GM23338 (cell line): ENCODE measurements around the gene SH3PXD2B. TPM values are rescaled to one million over a fixed set of nuclear protein-coding genes. Genes with fewer than 3 reads are reported as not detected.

ENCODE experiments used
- ATAC-seq: fragments of 200-7000 bp; cut with Tn5 transposase; 3 replicates; pipeline ENCODE4 v1.9.1; 2020
- DNase-seq: peaks from one replicate; pipeline ENCODE4 v3.0.0-alpha.2; 2015; ENCODE audit warnings: low spot score
- H2AFZ ChIP-seq: fragments of 200-600 bp; sonication (generic); 2 replicates; pipeline ENCODE4 v1.8.0; 2016; ENCODE audit warnings: antibody characterized with exemption, mild to moderate bottlenecking, moderate library complexity
- H3F3A ChIP-seq: fragments of 200-600 bp; sonication (generic); replicated peaks from 2 replicates; pipeline ENCODE4 v1.8.0; 2017; ENCODE audit warnings: antibody characterized with exemption, mixed run types, low read depth
- H3K27ac ChIP-seq: fragments of 200-600 bp; sonication (generic); 2 replicates; pipeline ENCODE4 v1.6.1; 2016; ENCODE audit warnings: low read depth
- H3K27me3 ChIP-seq: fragments of 200-600 bp; sonication (generic); 2 replicates; pipeline ENCODE4 v1.8.0; 2016; ENCODE audit warnings: mild to moderate bottlenecking, mixed run types, moderate library complexity; ENCODE audit not compliant: insufficient read depth
- H3K36me3 ChIP-seq: fragments of 200-600 bp; sonication (generic); 2 replicates; pipeline ENCODE4 v1.8.0; 2016; ENCODE audit warnings: mild to moderate bottlenecking; ENCODE audit not compliant: insufficient read depth
- H3K4me1 ChIP-seq: fragments of 200-600 bp; sonication (generic); 2 replicates; pipeline ENCODE4 v1.8.0; 2016; ENCODE audit warnings: mild to moderate bottlenecking, moderate library complexity; ENCODE audit not compliant: insufficient read depth
- H3K4me2 ChIP-seq: fragments of 200-600 bp; sonication (generic); 2 replicates; pipeline ENCODE4 v1.7.1; 2017; ENCODE audit warnings: mixed run types
- H3K4me3 ChIP-seq: fragments of 200-600 bp; sonication (generic); 2 replicates; pipeline ENCODE4 v1.6.1; 2016; ENCODE audit warnings: mixed run types
- H3K79me2 ChIP-seq: fragments of 200-600 bp; sonication (generic); replicated peaks from 2 replicates; pipeline ENCODE4 v1.8.0; 2017; ENCODE audit warnings: mild to moderate bottlenecking; ENCODE audit not compliant: insufficient read depth
- H3K9me2 ChIP-seq: fragments of 200-600 bp; sonication (generic); 2 replicates; pipeline ENCODE4 v1.8.0; 2017; ENCODE audit not compliant: insufficient read depth
- H4K20me1 ChIP-seq: fragments of 200-600 bp; sonication (generic); replicated peaks from 2 replicates; pipeline ENCODE4 v1.8.0; 2017; ENCODE audit warnings: mild to moderate bottlenecking; ENCODE audit not compliant: insufficient read depth
- H3K27ac Mint-ChIP-seq: 2 replicates; pipeline ENCODE4 v1.8.0; 2020; ENCODE audit warnings: inconsistent platforms, mild to moderate bottlenecking, moderate library complexity, mixed read lengths
- H3K27me3 Mint-ChIP-seq: 3 replicates; pipeline ENCODE4 v1.8.0; 2022; ENCODE audit warnings: low read depth, mild to moderate bottlenecking, moderate library complexity, mixed read lengths, inconsistent platforms; ENCODE audit not compliant: insufficient read depth, poor library complexity
- H3K36me3 Mint-ChIP-seq: 3 replicates; pipeline ENCODE4 v1.8.0; 2021; ENCODE audit warnings: low read depth, mild to moderate bottlenecking, inconsistent platforms, moderate library complexity, mixed read lengths
- H3K4me1 Mint-ChIP-seq: 3 replicates; pipeline ENCODE4 v1.8.0; 2020; ENCODE audit warnings: mild to moderate bottlenecking, inconsistent platforms, mixed read lengths
- H3K4me3 Mint-ChIP-seq: 3 replicates; pipeline ENCODE4 v1.8.0; 2021; ENCODE audit warnings: moderate library complexity, mild to moderate bottlenecking, inconsistent platforms, mixed read lengths
- H3K9me3 Mint-ChIP-seq: 3 replicates; pipeline ENCODE4 v1.8.0; 2020; ENCODE audit warnings: moderate library complexity, mild to moderate bottlenecking, inconsistent platforms, mixed read lengths
- CTCF ChIP-seq, 2 experiments: fragments of 200-600 bp in 1 of 2; sonication (generic) in 1 of 2; conservative IDR thresholded peaks; 2 replicates each; pipeline versions ENCODE4 v1.5.1 to v1.6.1; 2016 to 2017; ENCODE audit warnings: antibody characterized with exemption in 2 of 2, low read depth in 2 of 2, mild to moderate bottlenecking in 2 of 2, moderate library complexity in 1 of 2
- EZH2phosphoT487 ChIP-seq: fragments of 200-600 bp; sonication (generic); IDR thresholded peaks from one replicate; pipeline ENCODE4 v1.8.1; 2018; ENCODE audit warnings: antibody characterized with exemption; ENCODE audit not compliant: unreplicated experiment
- POLR2AphosphoS5 ChIP-seq: IDR thresholded peaks from 2 replicates; pipeline ENCODE4 v1.6.1; 2016; ENCODE audit warnings: antibody characterized with exemption, low read depth
- STAT1 ChIP-seq: IDR thresholded peaks from one replicate; pipeline ENCODE4 v1.6.1; 2016; ENCODE audit warnings: antibody characterized with exemption; ENCODE audit not compliant: unreplicated experiment
- ZNF331 ChIP-seq: fragments of 250-450 bp; sonication (Bioruptor Pico); IDR thresholded peaks from 2 replicates; pipeline ENCODE4 v1.5.0; 2020; ENCODE audit warnings: low read depth, mild to moderate bottlenecking, moderate library complexity
- ZNF462 ChIP-seq: fragments of 250-450 bp; sonication (Bioruptor Pico); IDR thresholded peaks from 2 replicates; pipeline ENCODE4 v1.5.0; 2020; ENCODE audit warnings: mild to moderate bottlenecking, moderate library complexity
- polyA plus RNA-seq: library from polyadenylated mRNA; unstranded; fragments of >200 nt; fragmentation: Nextera tagmentation; extraction: Ambion mirVana; gene quantifications from 2 replicates; pipeline ENCODE4 v1.2.1, GENCODE V29; 2016
- total RNA-seq: library from RNA; depleted of rRNA; stranded (reverse); fragments of >200 nt; shearing (Covaris generic); gene quantifications from 2 replicates; pipeline ENCODE4 v1.2.3, GENCODE V29; 2014

The SH3PXD2B gene
- total and polyA plus RNA-seq, 2 experiments from 2014 or later, result 40.2 to 52.5 TPM

- peaks cover 10% of the 10 kb centered on the region; the same call in 2 of the 3 replicates for H3K36me3 Mint-ChIP-seq
- Histone ChIP-seq H3K4me1 (peaks cover 34% of the 10 kb centered on the region), H3K36me3 (0 out of 2 replicates have a peak, but pooled peaks cover 7% of the 10 kb centered on the region), H3K9me2 (no peaks in the 10 kb centered on the region), H3F3A (peaks cover 10% of the 10 kb centered on the region; the same call in 1 of the 2 replicates), H3K4me2 (peak overlapping the region; percentile 100), H3K27me3 (no peaks in the 10 kb centered on the region), H3K79me2 (peaks cover 42% of the 10 kb centered on the region), H3K27ac (peak overlapping the region; percentile 75; the same call in 1 of the 2 replicates), H2AFZ (peak overlapping the region; percentile 11; the same call in 1 of the 2 replicates), H3K4me3 (peak overlapping the region; percentile 98), H4K20me1 (peaks cover 31% of the 10 kb centered on the region)
- H3K27me3 Mint-ChIP-seq, result peaks cover 20% of the 10 kb centered on the region
- H3K4me1 Mint-ChIP-seq, result peaks cover 55% of the 10 kb centered on the region
- no peak overlapping the region for H3K27ac Mint-ChIP-seq
- no peaks in the 10 kb centered on the region for H3K9me3 Mint-ChIP-seq
- H3K4me3 Mint-ChIP-seq, result peak overlapping the region; percentile 89
- DNase-seq (peak; percentile 74), ATAC-seq (peak; percentile 16)
- TF ChIP-seq POLR2AphosphoS5 (no peak), ZNF462 (no peak), STAT1 (no peak)
Measured at GRCh38 chr5:172453986-172454357, 353 bp downstream of the SH3PXD2B start.

GRCh38 chr5:172453206-172453985, 929 bp downstream of the SH3PXD2B start:
- H3K4me1 ChIP-seq, result peaks cover 34% of the 10 kb centered on the region
- Mint-ChIP-seq H3K4me3 (peak overlapping the region; percentile 89), H3K27ac (peak overlapping the region; percentile 89), H3K9me3 (no peaks in the 10 kb centered on the region), H3K4me1 (peaks cover 60% of the 10 kb centered on the region), H3K36me3 (peaks cover 10% of the 10 kb centered on the region; the same call in 2 of the 3 replicates), H3K27me3 (peaks cover 16% of the 10 kb centered on the region)
- H3F3A ChIP-seq, result peaks cover 10% of the 10 kb centered on the region; the same call in 1 of the 2 replicates
- peak; percentile 84 for DNase-seq
- peak; percentile 76 for ATAC-seq
- H3K4me2 ChIP-seq, result peak overlapping the region; percentile 100
- no peaks in the 10 kb centered on the region for H3K27me3 ChIP-seq
- H3K36me3 ChIP-seq, result 0 out of 2 replicates have a peak, but pooled peaks cover 7% of the 10 kb centered on the region
- TF ChIP-seq POLR2AphosphoS5 (0 out of 2 replicates have a peak, but pooled peaks have one; percentile 25), CTCF (conservative IDR thresholded peaks at IDR 0.05; ENCODE audit: low read depth in 2 of 2) (peak; percentile 53 to 57), EZH2phosphoT487 (no peak), ZNF331 (no peak)
- no peaks in the 10 kb centered on the region for H3K9me2 ChIP-seq
- H3K79me2 ChIP-seq, result peaks cover 48% of the 10 kb centered on the region
- H3K27ac ChIP-seq, result peak overlapping the region; percentile 75; the same call in 1 of the 2 replicates
- H2AFZ ChIP-seq, result peak overlapping the region; percentile 11; the same call in 1 of the 2 replicates
- peaks cover 36% of the 10 kb centered on the region for H4K20me1 ChIP-seq
- H3K4me3 ChIP-seq, result peak overlapping the region; percentile 98
